Measurements from ENCODE around the gene QRSL1. TPM values are rescaled to one million over a fixed set of nuclear protein-coding genes. Genes with fewer than 3 reads are reported as not detected.

Gene QRSL1
- total RNA-seq, 1 experiment from 2014 or later: 19.0 TPM

DNA sequence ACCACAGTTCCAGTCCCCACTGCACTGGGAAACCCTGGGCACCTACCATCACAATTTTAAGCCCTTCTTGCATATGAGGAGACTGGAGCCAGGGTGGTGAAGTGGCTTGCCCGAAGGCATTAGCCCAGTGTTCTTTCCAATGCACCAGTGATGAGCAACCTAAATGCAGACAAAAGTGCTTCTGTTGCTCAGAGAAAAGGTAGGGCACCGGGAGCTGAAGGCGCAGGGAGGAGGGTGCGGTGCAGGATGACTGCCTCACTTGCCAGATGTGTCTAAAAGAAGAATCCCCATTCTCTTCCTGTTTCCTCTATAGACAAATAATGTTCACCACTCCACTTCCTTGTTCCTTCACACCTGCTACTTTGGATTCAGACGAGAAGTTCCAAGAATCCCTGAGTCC lies 86.5 kb downstream of the QRSL1 start:
- peaks cover 5% of the 10 kb centered on the region; the same call in 1 of the 2 replicates for H3K4me1 ChIP-seq
- H3K27me3 Mint-ChIP-seq (ENCODE audit: insufficient read depth, unreplicated experiment): no peaks in the 10 kb centered on the region
- ChIA-PET POLR2A (no interaction called here), CTCF (no interaction called here)
- no peak overlapping the region for H3K4me3 ChIP-seq (ENCODE audit: low read depth, low read length)
- no peak overlapping the region for H3K4me3 Mint-ChIP-seq (ENCODE audit: unreplicated experiment)
- DNase-seq: no peak
- no peaks in the 10 kb centered on the region for H3K36me3 Mint-ChIP-seq (ENCODE audit: insufficient read depth, unreplicated experiment)
- H3K9me3 ChIP-seq: no peaks in the 10 kb centered on the region
- no peaks in the 10 kb centered on the region for H3K9me3 Mint-ChIP-seq (ENCODE audit: unreplicated experiment)
- H3K36me3 ChIP-seq (ENCODE audit: control insufficient read depth, insufficient read depth, low read length): no peaks in the 10 kb centered on the region
- no peaks in the 10 kb centered on the region for H3K27me3 ChIP-seq (replicated peaks; ENCODE audit: control insufficient read depth, insufficient read depth, low read length)
- intact Hi-C loops (cut with micrococcal nuclease; ENCODE audit: unreplicated experiment): no loop called here
- no peak overlapping the region for H3K27ac Mint-ChIP-seq (ENCODE audit: unreplicated experiment)
- no TSS peak for BruUV-seq (replicated peaks)
- no peaks in the 10 kb centered on the region for H3K4me1 Mint-ChIP-seq (ENCODE audit: low read depth, unreplicated experiment)
- no peak for TF ChIP-seq CTCF (IDR thresholded peaks at IDR 0.05; ENCODE audit: insufficient read depth in 1 of 2, low read depth in 1 of 2, low read length in 1 of 2, severe bottlenecking in 1 of 2, unreplicated experiment in 1 of 2)

GRCh38 chr6:106716966-106717365 lies 87.6 kb downstream of the QRSL1 start:
- Mint-ChIP-seq H3K4me1 (ENCODE audit: low read depth, unreplicated experiment) (no peaks in the 10 kb centered on the region), H3K36me3 (ENCODE audit: insufficient read depth, unreplicated experiment) (no peaks in the 10 kb centered on the region), H3K27me3 (ENCODE audit: insufficient read depth, unreplicated experiment) (no peaks in the 10 kb centered on the region), H3K27ac (ENCODE audit: unreplicated experiment) (no peak overlapping the region), H3K9me3 (ENCODE audit: unreplicated experiment) (no peaks in the 10 kb centered on the region), H3K4me3 (ENCODE audit: unreplicated experiment) (no peak overlapping the region)
- no TSS peak for BruUV-seq (replicated peaks)
- ChIA-PET CTCF (no interaction called here), POLR2A (no interaction called here)
- TF ChIP-seq CTCF (IDR thresholded peaks at IDR 0.05; ENCODE audit: insufficient read depth in 1 of 2, low read depth in 1 of 2, low read length in 1 of 2, severe bottlenecking in 1 of 2, unreplicated experiment in 1 of 2): no peak
- DNase-seq: no peak
- Histone ChIP-seq H3K27me3 (replicated peaks; ENCODE audit: control insufficient read depth, insufficient read depth, low read length) (no peaks in the 10 kb centered on the region), H3K36me3 (ENCODE audit: control insufficient read depth, insufficient read depth, low read length) (no peaks in the 10 kb centered on the region), H3K4me3 (ENCODE audit: low read depth, low read length) (no peak overlapping the region), H3K9me3 (no peaks in the 10 kb centered on the region), H3K4me1 (peaks cover 5% of the 10 kb centered on the region; the same call in 1 of the 2 replicates)
- intact Hi-C loops (cut with micrococcal nuclease; ENCODE audit: unreplicated experiment): no loop called here

Other genes starting within 250 kb of the QRSL1 start
- 10.8 and 11.2 TPM in 2 replicates for gene RTN4IP1, start 80 bp upstream of the QRSL1 start, total RNA-seq (2022)